OCI-LY3 (cell line): ENCODE data around the gene THY1.

Experiments used
- H2AFZ ChIP-seq: fragments of 200-600, 300-600 bp; shearing (Covaris generic); 2 replicates; pipeline ENCODE4 v1.6.0; 2014; ENCODE audit warnings: antibody characterized with exemption, low read depth, low read length
- H3K27ac ChIP-seq: fragments of 200-600, 300-600 bp; sonication (generic); 2 replicates; pipeline ENCODE4 v1.5.1; 2014; ENCODE audit warnings: mild to moderate bottlenecking, low read length, moderate library complexity, mixed read lengths
- H3K27me3 ChIP-seq: fragments of 200-600, 300-600 bp; sonication (generic); 2 replicates; pipeline ENCODE4 v1.6.1; 2014; ENCODE audit warnings: low read depth, low read length, mixed read lengths
- H3K36me3 ChIP-seq: fragments of 200-600, 300-600 bp; sonication (generic); replicated peaks from 2 replicates; pipeline ENCODE3; 2014; ENCODE audit warnings: low read depth, low read length, mixed read lengths
- H3K4me1 ChIP-seq: fragments of 300-600, 200-600 bp; sonication (generic); 2 replicates; pipeline ENCODE4 v1.6.1; 2014; ENCODE audit warnings: low read length, mixed read lengths
- H3K4me2 ChIP-seq: fragments of 200-600, 300-600 bp; sonication (generic); 2 replicates; pipeline ENCODE4 v1.6.1; 2014; ENCODE audit warnings: low read length, mixed read lengths
- H3K4me3 ChIP-seq: fragments of 300-600, 200-600 bp; sonication (generic); 2 replicates; pipeline ENCODE4 v1.5.1; 2014; ENCODE audit warnings: antibody characterized with exemption, mild to moderate bottlenecking, low read length, moderate library complexity
- H3K79me2 ChIP-seq: fragments of 300-600, 200-600 bp; shearing (Covaris generic); 2 replicates; pipeline ENCODE4 v1.6.1; 2014; ENCODE audit warnings: mild to moderate bottlenecking, low read length, mixed read lengths
- H3K9ac ChIP-seq: fragments of 300-600, 200-600 bp; shearing (Covaris generic); 2 replicates; pipeline ENCODE4 v1.6.0; 2014; ENCODE audit warnings: mild to moderate bottlenecking, low read length, moderate library complexity
- H3K9me3 ChIP-seq: fragments of 200-600, 300-600 bp; shearing (Covaris generic); 2 replicates; pipeline ENCODE4 v1.6.1; 2014; ENCODE audit warnings: low read length, mixed read lengths; ENCODE audit not compliant: insufficient read depth
- H4K20me1 ChIP-seq: fragments of 200-600, 300-600 bp; sonication (generic); 2 replicates; pipeline ENCODE4 v1.6.1; 2016; ENCODE audit warnings: low read length, mixed read lengths; ENCODE audit not compliant: insufficient read depth
- CTCF ChIP-seq: fragments of 200-600, 300-600 bp; sonication (generic); IDR thresholded peaks from 2 replicates; pipeline ENCODE4 v1.5.1; 2014; ENCODE audit warnings: antibody characterized with exemption, low read length, low read depth
- EZH2phosphoT487 ChIP-seq: fragments of 200-600 bp; shearing (Covaris generic); IDR thresholded peaks from 2 replicates; pipeline ENCODE4 v1.6.1; 2018; ENCODE audit warnings: antibody characterized with exemption, mixed run types, low read depth

The THY1 gene

GRCh38 chr11:119368121-119369034 is 54.6 kb downstream of the THY1 start:
- Histone ChIP-seq H3K27me3 (peaks cover 16% of the 10 kb centered on the region), H3K4me3 (no peak overlapping the region), H3K79me2 (no peaks in the 10 kb centered on the region), H4K20me1 (no peaks in the 10 kb centered on the region), H3K27ac (no peak overlapping the region), H3K9me3 (no peaks in the 10 kb centered on the region), H3K9ac (no peak overlapping the region), H3K4me1 (0 out of 2 replicates have a peak, but pooled peaks cover 4% of the 10 kb centered on the region), H3K36me3 (no peaks in the 10 kb centered on the region), H3K4me2 (no peak overlapping the region), H2AFZ (no peak overlapping the region)
- TF ChIP-seq CTCF (no peak), EZH2phosphoT487 (no peak)

GRCh38 chr11:119367661-119368120 is 55.3 kb downstream of the THY1 start:
- H3K4me1 ChIP-seq = 0 out of 2 replicates have a peak, but pooled peaks cover 4% of the 10 kb centered on the region
- H4K20me1 ChIP-seq = no peaks in the 10 kb centered on the region
- H3K36me3 ChIP-seq = no peaks in the 10 kb centered on the region
- no peak overlapping the region for H3K27ac ChIP-seq
- H3K79me2 ChIP-seq = no peaks in the 10 kb centered on the region
- H3K9me3 ChIP-seq = no peaks in the 10 kb centered on the region
- no peak overlapping the region for H2AFZ ChIP-seq
- H3K27me3 ChIP-seq = peaks cover 16% of the 10 kb centered on the region
- TF ChIP-seq EZH2phosphoT487 (no peak), CTCF (no peak)
- no peak overlapping the region for H3K9ac ChIP-seq
- H3K4me2 ChIP-seq = no peak overlapping the region
- no peak overlapping the region for H3K4me3 ChIP-seq
